ENCODE measurements around the gene PCDHA10.
"Not testable (repeated sequence)": the region's sequence is repeated elsewhere in the genome, so short reads cannot be mapped to it uniquely, and the experiment has no call there.

DNA sequence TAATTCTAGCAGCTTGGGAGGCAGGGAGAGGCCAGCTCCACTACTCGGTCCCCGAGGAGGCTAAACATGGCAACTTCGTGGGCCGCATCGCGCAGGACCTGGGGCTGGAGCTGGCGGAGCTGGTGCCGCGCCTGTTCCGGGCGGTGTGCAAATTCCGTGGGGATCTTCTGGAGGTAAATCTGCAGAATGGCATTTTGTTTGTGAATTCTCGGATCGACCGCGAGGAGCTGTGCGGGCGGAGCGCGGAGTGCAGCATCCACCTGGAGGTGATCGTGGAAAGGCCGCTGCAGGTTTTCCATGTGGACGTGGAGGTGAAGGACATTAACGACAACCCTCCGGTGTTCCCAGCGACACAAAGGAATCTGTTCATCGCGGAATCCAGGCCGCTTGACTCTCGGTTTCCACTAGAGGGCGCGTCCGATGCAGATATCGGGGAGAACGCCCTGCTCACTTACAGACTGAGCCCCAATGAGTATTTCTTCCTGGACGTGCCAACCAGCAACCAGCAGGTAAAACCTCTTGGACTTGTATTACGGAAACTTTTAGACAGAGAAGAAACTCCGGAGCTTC, 21.2 kb upstream of the PCDHA10 start:
- TF ChIP-seq FOXP1 (CRISPR knock-in tag; IDR thresholded peaks at IDR 0.05; ENCODE audit: borderline replicate concordance); KAT7 (CRISPR knock-in tag; IDR thresholded peaks at IDR 0.05; ENCODE audit: borderline replicate concordance); NR3C1 (CRISPR knock-in tag; conservative IDR thresholded peaks at IDR 0.05; ENCODE audit: low read depth); CREB1 (CRISPR knock-in tag; IDR thresholded peaks at IDR 0.05); JAZF1 (CRISPR knock-in tag; IDR thresholded peaks at IDR 0.05): not testable (repeated sequence)
- TF ChIP-seq, protein P1, sequence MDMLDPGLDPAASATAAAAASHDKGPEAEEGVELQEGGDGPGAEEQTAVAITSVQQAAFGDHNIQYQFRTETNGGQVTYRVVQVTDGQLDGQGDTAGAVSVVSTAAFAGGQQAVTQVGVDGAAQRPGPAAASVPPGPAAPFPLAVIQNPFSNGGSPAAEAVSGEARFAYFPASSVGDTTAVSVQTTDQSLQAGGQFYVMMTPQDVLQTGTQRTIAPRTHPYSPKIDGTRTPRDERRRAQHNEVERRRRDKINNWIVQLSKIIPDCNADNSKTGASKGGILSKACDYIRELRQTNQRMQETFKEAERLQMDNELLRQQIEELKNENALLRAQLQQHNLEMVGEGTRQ (CRISPR knock-in tag; IDR thresholded peaks at IDR 0.05): not testable (repeated sequence)
- TF ChIP-seq, protein P2, sequence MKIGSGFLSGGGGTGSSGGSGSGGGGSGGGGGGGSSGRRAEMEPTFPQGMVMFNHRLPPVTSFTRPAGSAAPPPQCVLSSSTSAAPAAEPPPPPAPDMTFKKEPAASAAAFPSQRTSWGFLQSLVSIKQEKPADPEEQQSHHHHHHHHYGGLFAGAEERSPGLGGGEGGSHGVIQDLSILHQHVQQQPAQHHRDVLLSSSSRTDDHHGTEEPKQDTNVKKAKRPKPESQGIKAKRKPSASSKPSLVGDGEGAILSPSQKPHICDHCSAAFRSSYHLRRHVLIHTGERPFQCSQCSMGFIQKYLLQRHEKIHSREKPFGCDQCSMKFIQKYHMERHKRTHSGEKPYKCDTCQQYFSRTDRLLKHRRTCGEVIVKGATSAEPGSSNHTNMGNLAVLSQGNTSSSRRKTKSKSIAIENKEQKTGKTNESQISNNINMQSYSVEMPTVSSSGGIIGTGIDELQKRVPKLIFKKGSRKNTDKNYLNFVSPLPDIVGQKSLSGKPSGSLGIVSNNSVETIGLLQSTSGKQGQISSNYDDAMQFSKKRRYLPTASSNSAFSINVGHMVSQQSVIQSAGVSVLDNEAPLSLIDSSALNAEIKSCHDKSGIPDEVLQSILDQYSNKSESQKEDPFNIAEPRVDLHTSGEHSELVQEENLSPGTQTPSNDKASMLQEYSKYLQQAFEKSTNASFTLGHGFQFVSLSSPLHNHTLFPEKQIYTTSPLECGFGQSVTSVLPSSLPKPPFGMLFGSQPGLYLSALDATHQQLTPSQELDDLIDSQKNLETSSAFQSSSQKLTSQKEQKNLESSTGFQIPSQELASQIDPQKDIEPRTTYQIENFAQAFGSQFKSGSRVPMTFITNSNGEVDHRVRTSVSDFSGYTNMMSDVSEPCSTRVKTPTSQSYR (CRISPR knock-in tag; IDR thresholded peaks at IDR 0.05): not testable (repeated sequence)
- TF ChIP-seq, protein P3, sequence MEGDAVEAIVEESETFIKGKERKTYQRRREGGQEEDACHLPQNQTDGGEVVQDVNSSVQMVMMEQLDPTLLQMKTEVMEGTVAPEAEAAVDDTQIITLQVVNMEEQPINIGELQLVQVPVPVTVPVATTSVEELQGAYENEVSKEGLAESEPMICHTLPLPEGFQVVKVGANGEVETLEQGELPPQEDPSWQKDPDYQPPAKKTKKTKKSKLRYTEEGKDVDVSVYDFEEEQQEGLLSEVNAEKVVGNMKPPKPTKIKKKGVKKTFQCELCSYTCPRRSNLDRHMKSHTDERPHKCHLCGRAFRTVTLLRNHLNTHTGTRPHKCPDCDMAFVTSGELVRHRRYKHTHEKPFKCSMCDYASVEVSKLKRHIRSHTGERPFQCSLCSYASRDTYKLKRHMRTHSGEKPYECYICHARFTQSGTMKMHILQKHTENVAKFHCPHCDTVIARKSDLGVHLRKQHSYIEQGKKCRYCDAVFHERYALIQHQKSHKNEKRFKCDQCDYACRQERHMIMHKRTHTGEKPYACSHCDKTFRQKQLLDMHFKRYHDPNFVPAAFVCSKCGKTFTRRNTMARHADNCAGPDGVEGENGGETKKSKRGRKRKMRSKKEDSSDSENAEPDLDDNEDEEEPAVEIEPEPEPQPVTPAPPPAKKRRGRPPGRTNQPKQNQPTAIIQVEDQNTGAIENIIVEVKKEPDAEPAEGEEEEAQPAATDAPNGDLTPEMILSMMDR (IDR thresholded peaks at IDR 0.05): not testable (repeated sequence)

Measured in WTC11 (cell line).